Immature natural killer cell (primary cell): ENCODE results near the gene RBP5. TPM values are rescaled to one million over a fixed set of nuclear protein-coding genes. Genes with fewer than 3 reads are reported as not detected.

Experiments
- DNase-seq, 3 donors: peaks; one replicate each; pipeline ENCODE4 v3.0.0; 2022; ENCODE audit warnings: mixed read lengths in 1 of 3
- H3K27ac Mint-ChIP-seq, 6 donors: one replicate each; pipeline ENCODE4 v1.8.0; 2020; ENCODE audit warnings: mixed read lengths in 6 of 6, mild to moderate bottlenecking in 5 of 6, inconsistent platforms in 4 of 6, moderate library complexity in 3 of 6
- H3K27me3 Mint-ChIP-seq, 3 donors: one replicate each; pipeline ENCODE4 v1.8.0; 2020 to 2021; ENCODE audit warnings: low read depth in 3 of 3, mild to moderate bottlenecking in 3 of 3, mixed read lengths in 3 of 3, moderate library complexity in 3 of 3, inconsistent platforms in 1 of 3
- H3K36me3 Mint-ChIP-seq, 3 donors: one replicate each; pipeline ENCODE4 v1.8.0; 2020; ENCODE audit warnings: mixed read lengths in 3 of 3, inconsistent platforms in 2 of 3, mild to moderate bottlenecking in 2 of 3
- H3K4me1 Mint-ChIP-seq, 2 donors: one replicate each; pipeline ENCODE4 v1.8.0; 2020; ENCODE audit warnings: inconsistent platforms in 2 of 2, mild to moderate bottlenecking in 2 of 2, mixed read lengths in 2 of 2, moderate library complexity in 1 of 2
- H3K4me3 Mint-ChIP-seq, 5 donors: one replicate each; pipeline ENCODE4 v1.8.0; 2020; ENCODE audit warnings: mild to moderate bottlenecking in 5 of 5, mixed read lengths in 5 of 5, inconsistent platforms in 3 of 5, moderate library complexity in 3 of 5
- H3K9me3 Mint-ChIP-seq, 6 donors: one replicate each; pipeline ENCODE4 v1.8.0; 2020; ENCODE audit warnings: mild to moderate bottlenecking in 6 of 6, mixed read lengths in 6 of 6, inconsistent platforms in 4 of 6, moderate library complexity in 3 of 6
- polyA plus RNA-seq, 3 donors: library from polyadenylated mRNA; unstranded; fragments of 300-500 nt; fragmentation: Illumina TruSeq; gene quantifications; one replicate each; pipeline ENCODE4 v1.2.3, GENCODE V29; 2021

The RBP5 gene
- polyA plus RNA-seq, 3 donors from 2014 or later: not detected

- H3K27me3 Mint-ChIP-seq: peaks cover 0 to 2% (median 0%) of the 10 kb centered on the region in 3 donors
- peaks cover 0 to 1% (median 0%) of the 10 kb centered on the region in 6 donors for H3K9me3 Mint-ChIP-seq
- no peak for DNase-seq
- peaks cover 8 to 10% of the 10 kb centered on the region in 2 donors for H3K4me1 Mint-ChIP-seq
- no peak overlapping the region for H3K4me3 Mint-ChIP-seq
- no peaks in the 10 kb centered on the region for H3K36me3 Mint-ChIP-seq
- H3K27ac Mint-ChIP-seq: no peak overlapping the region
These were observed 39.4 kb downstream of the RBP5 start for GRCh38 chr12:7089196-7089871.

- H3K9me3 Mint-ChIP-seq: peaks cover 0 to 6% (median 2%) of the 10 kb centered on the region in 6 donors
- H3K27me3 Mint-ChIP-seq: peaks cover 4 to 8% (median 6%) of the 10 kb centered on the region in 3 donors
- peak overlapping the region; percentile 13 to 83 (median 76) for H3K27ac Mint-ChIP-seq
- H3K36me3 Mint-ChIP-seq: peaks cover 0 to 5% (median 5%) of the 10 kb centered on the region in 3 donors
- DNase-seq: peak; percentile 16 to 24 (median 22)
- peak overlapping the region in 1 of 5 donors; percentile 18 for H3K4me3 Mint-ChIP-seq
- peaks cover 3 to 6% of the 10 kb centered on the region in 2 donors for H3K4me1 Mint-ChIP-seq
These were observed 45.6 kb downstream of the RBP5 start for GRCh38 chr12:7083125-7083524.

- no peak overlapping the region for H3K4me3 Mint-ChIP-seq
- peak overlapping the region in 1 of 6 donors; percentile 29 for H3K27ac Mint-ChIP-seq
- H3K36me3 Mint-ChIP-seq: peaks cover 0 to 5% (median 5%) of the 10 kb centered on the region in 3 donors
- H3K27me3 Mint-ChIP-seq: peaks cover 4 to 8% (median 6%) of the 10 kb centered on the region in 3 donors
- H3K9me3 Mint-ChIP-seq: peaks cover 0 to 6% (median 2%) of the 10 kb centered on the region in 6 donors
- DNase-seq: no peak
- H3K4me1 Mint-ChIP-seq: peaks cover 3 to 6% of the 10 kb centered on the region in 2 donors
These were observed 47.7 kb downstream of the RBP5 start for GRCh38 chr12:7081037-7081436.

GRCh38 chr12:7079826-7080125 is 48.9 kb downstream of the RBP5 start:
- H3K4me1 Mint-ChIP-seq: peaks cover 8 to 12% of the 10 kb centered on the region in 2 donors
- DNase-seq: no peak
- H3K36me3 Mint-ChIP-seq: peaks cover 0 to 5% (median 5%) of the 10 kb centered on the region in 3 donors
- H3K4me3 Mint-ChIP-seq: no peak overlapping the region
- H3K27ac Mint-ChIP-seq: no peak overlapping the region
- H3K9me3 Mint-ChIP-seq: peaks cover 0 to 6% (median 2%) of the 10 kb centered on the region in 6 donors
- H3K27me3 Mint-ChIP-seq: peaks cover 5 to 8% (median 8%) of the 10 kb centered on the region in 3 donors

- H3K27ac Mint-ChIP-seq: no peak overlapping the region
- DNase-seq: no peak
- H3K4me1 Mint-ChIP-seq: peaks cover 5 to 9% of the 10 kb centered on the region in 2 donors
- peaks cover 0 to 2% (median 2%) of the 10 kb centered on the region in 3 donors for H3K36me3 Mint-ChIP-seq
- H3K4me3 Mint-ChIP-seq: no peak overlapping the region
- peaks cover 0 to 3% (median 2%) of the 10 kb centered on the region in 6 donors for H3K9me3 Mint-ChIP-seq
- H3K27me3 Mint-ChIP-seq: peaks cover 6 to 9% (median 7%) of the 10 kb centered on the region in 3 donors
These were observed 50.5 kb downstream of the RBP5 start for GRCh38 chr12:7078163-7078562.

- H3K9me3 Mint-ChIP-seq: no peaks in the 10 kb centered on the region
- no peaks in the 10 kb centered on the region for H3K36me3 Mint-ChIP-seq
- H3K4me3 Mint-ChIP-seq: no peak overlapping the region
- H3K27me3 Mint-ChIP-seq: peaks cover 5 to 11% (median 7%) of the 10 kb centered on the region in 3 donors
- DNase-seq: no peak
- H3K27ac Mint-ChIP-seq: no peak overlapping the region
- peaks cover 5 to 6% of the 10 kb centered on the region in 2 donors for H3K4me1 Mint-ChIP-seq
These were observed 52.2 kb downstream of the RBP5 start for GRCh38 chr12:7076493-7076892.

GRCh38 chr12:7075939-7076338 is 52.8 kb downstream of the RBP5 start:
- Mint-ChIP-seq H3K27me3 (peaks cover 5 to 11% (median 7%) of the 10 kb centered on the region in 3 donors), H3K36me3 (no peaks in the 10 kb centered on the region), H3K27ac (peak overlapping the region in 2 of 6 donors; percentile 6 to 12), H3K4me3 (no peak overlapping the region), H3K9me3 (no peaks in the 10 kb centered on the region), H3K4me1 (peaks cover 5 to 6% of the 10 kb centered on the region in 2 donors)
- no peak for DNase-seq

GRCh38 chr12:7075518-7075917 is 53.2 kb downstream of the RBP5 start:
- Mint-ChIP-seq H3K36me3 (no peaks in the 10 kb centered on the region), H3K4me1 (peaks cover 5 to 6% of the 10 kb centered on the region in 2 donors), H3K4me3 (no peak overlapping the region), H3K27ac (peak overlapping the region in 2 of 6 donors; percentile 6 to 12), H3K27me3 (peaks cover 5 to 11% (median 7%) of the 10 kb centered on the region in 3 donors), H3K9me3 (no peaks in the 10 kb centered on the region)
- no peak for DNase-seq

GRCh38 chr12:7073946-7074345 is 54.7 kb downstream of the RBP5 start:
- H3K27me3 Mint-ChIP-seq: peaks cover 5 to 8% (median 7%) of the 10 kb centered on the region in 3 donors
- no peaks in the 10 kb centered on the region for H3K9me3 Mint-ChIP-seq
- H3K27ac Mint-ChIP-seq: no peak overlapping the region
- H3K4me1 Mint-ChIP-seq: peaks cover 5 to 6% of the 10 kb centered on the region in 2 donors
- no peak for DNase-seq
- H3K4me3 Mint-ChIP-seq: no peak overlapping the region
- no peaks in the 10 kb centered on the region for H3K36me3 Mint-ChIP-seq

Other genes starting within 250 kb of the RBP5 start
- gene LRRC23, start 224.1 kb downstream of the RBP5 start, polyA plus RNA-seq: 1 to 10 TPM; 2.3 to 4.4 (median 2.4) TPM
- 1 to 10 TPM; 2.0 to 6.5 (median 3.8) TPM for gene ENO2, start 214.3 kb downstream of the RBP5 start, polyA plus RNA-seq
- 1 to 10 TPM in 2 of 3 donors, not detected in 1; 1.0 to 2.1 TPM for gene ATN1, start 200.9 kb downstream of the RBP5 start, polyA plus RNA-seq
- not detected for gene RNU7-1, start 185.1 kb downstream of the RBP5 start, polyA plus RNA-seq
- gene C12orf57, start 184.9 kb downstream of the RBP5 start, polyA plus RNA-seq: 100 to 1,000 TPM in 2 of 3 donors, 10 to 100 TPM in 1; 83.7 to 315 (median 170) TPM
- gene PTPN6, start 177.5 kb downstream of the RBP5 start, polyA plus RNA-seq: 100 to 1,000 TPM; 231 to 513 (median 294) TPM
- gene PHB2, start 158.2 kb downstream of the RBP5 start, polyA plus RNA-seq: 100 to 1,000 TPM; 121 to 141 (median 136) TPM
- gene EMG1, start 158.0 kb downstream of the RBP5 start, polyA plus RNA-seq: 10 to 100 TPM; 46.2 to 83.8 (median 65.5) TPM
- 10 to 100 TPM; 18.4 to 39.2 (median 34.8) TPM for gene LPCAT3, start 110.4 kb downstream of the RBP5 start, polyA plus RNA-seq
- not detected for gene C1S, start 68.2 kb downstream of the RBP5 start, polyA plus RNA-seq
- 1 to 10 TPM in 1 of 3 donors, under 1 TPM in 1, not detected in 1; 0.98 to 3.9 TPM for gene C1R, start 36.4 kb downstream of the RBP5 start, polyA plus RNA-seq
- 10 to 100 TPM in 1 of 3 donors, 1 to 10 TPM in 1, under 1 TPM in 1; 0.75 to 10.5 (median 8.5) TPM for gene C1RL, start 19.7 kb downstream of the RBP5 start, polyA plus RNA-seq
- 10 to 100 TPM in 2 of 3 donors, 1 to 10 TPM in 1; 7.6 to 18.9 (median 13.8) TPM for gene CLSTN3, start 1.5 kb upstream of the RBP5 start, polyA plus RNA-seq
- gene PEX5, start 60.8 kb upstream of the RBP5 start, polyA plus RNA-seq: 10 to 100 TPM; 11.9 to 22.6 (median 17.1) TPM
- gene ACSM4, start 175.2 kb upstream of the RBP5 start, polyA plus RNA-seq: not detected